CD14-positive monocyte (primary cell): ENCODE measurements around the gene OR51G2. TPM values are rescaled to one million over a fixed set of nuclear protein-coding genes. Genes with fewer than 3 reads are reported as not detected.
"Not testable (repeated sequence)": the region's sequence is repeated elsewhere in the genome, so short reads cannot be mapped to it uniquely, and the experiment has no call there.

Source experiments
- DNase-seq, 3 donors: peaks; one replicate each; pipeline ENCODE4 v3.0.0-alpha.2; 2011 to 2022
- H2AFZ ChIP-seq: 2 replicates; pipeline ENCODE4 v1.6.0; 2012; ENCODE audit warnings: mild to moderate bottlenecking, low read depth, low read length, inconsistent platforms; ENCODE audit not compliant: insufficient read depth, poor library complexity, severe bottlenecking
- H3K27ac ChIP-seq, 2 donors: 1 replicate in 1 of 2; 2 replicates in 1 of 2; pipeline ENCODE4 v1.5.1; 2012 to 2013; ENCODE audit warnings: low read length in 2 of 2, control low read depth in 1 of 2, inconsistent platforms in 1 of 2, low read depth in 1 of 2, mild to moderate bottlenecking in 1 of 2
- H3K27me3 ChIP-seq, 2 donors: one replicate each; pipeline versions ENCODE4 v1.6.0 to v1.6.1; 2011 to 2013; ENCODE audit warnings: low read length in 2 of 2; ENCODE audit not compliant: control insufficient read depth in 2 of 2, insufficient read depth in 2 of 2
- H3K36me3 ChIP-seq, 2 donors: replicated peaks in 1 of 2; 1 replicate in 1 of 2; 2 replicates in 1 of 2; pipeline versions ENCODE4 v1.5.1 to v1.6.1; 2012 to 2013; ENCODE audit warnings: low read length in 2 of 2, control low read depth in 1 of 2, inconsistent platforms in 1 of 2, mild to moderate bottlenecking in 1 of 2; ENCODE audit not compliant: insufficient read depth in 2 of 2, control insufficient read depth in 1 of 2
- H3K4me1 ChIP-seq, 2 donors: 1 replicate in 1 of 2; 2 replicates in 1 of 2; pipeline versions ENCODE4 v1.5.1 to v1.6.1; 2012 to 2013; ENCODE audit warnings: low read length in 2 of 2, control low read depth in 1 of 2, inconsistent platforms in 1 of 2, mild to moderate bottlenecking in 1 of 2, moderate library complexity in 1 of 2; ENCODE audit not compliant: insufficient read depth in 2 of 2, control insufficient read depth in 1 of 2
- H3K4me2 ChIP-seq: replicated peaks from 2 replicates; pipeline ENCODE3; 2012; ENCODE audit warnings: low read length, moderate library complexity, mild to moderate bottlenecking; ENCODE audit not compliant: poor library complexity, severe bottlenecking; ENCODE audit errors: extremely low read depth
- H3K4me3 ChIP-seq, 3 experiments: fragments of 200-600 bp in 1 of 3; sonication (generic) in 1 of 3; replicated peaks in 1 of 3; 1 replicate in 2 of 3; 2 replicates in 1 of 3; pipeline ENCODE4 v1.5.1; 2011 to 2013; ENCODE audit warnings: low read length in 3 of 3, mild to moderate bottlenecking in 3 of 3, control low read depth in 2 of 3, low read depth in 2 of 3, inconsistent platforms in 1 of 3, moderate library complexity in 1 of 3
- H3K79me2 ChIP-seq: 2 replicates; pipeline ENCODE4 v1.6.0; 2012; ENCODE audit warnings: mild to moderate bottlenecking, control low read depth, inconsistent platforms, low read length, moderate library complexity; ENCODE audit not compliant: insufficient read depth
- H3K9ac ChIP-seq: 2 replicates; pipeline ENCODE4 v1.6.0; 2017; ENCODE audit warnings: low read length, mild to moderate bottlenecking; ENCODE audit not compliant: insufficient read depth, poor library complexity, severe bottlenecking
- H3K9me3 ChIP-seq, 2 donors: replicated peaks in 1 of 2; 1 replicate in 1 of 2; 2 replicates in 1 of 2; pipeline versions ENCODE4 v1.5.1 to v1.6.1; 2012 to 2013; ENCODE audit warnings: low read length in 2 of 2, control low read depth in 1 of 2; ENCODE audit not compliant: control insufficient read depth in 1 of 2, insufficient read depth in 1 of 2
- H4K20me1 ChIP-seq: 2 replicates; pipeline ENCODE4 v1.6.0; 2012; ENCODE audit warnings: mild to moderate bottlenecking, low read length, control low read depth, moderate library complexity; ENCODE audit not compliant: insufficient read depth
- H3K27ac Mint-ChIP-seq, 7 donors: one replicate each; pipeline ENCODE4 v1.8.0; 2020; ENCODE audit warnings: mild to moderate bottlenecking in 7 of 7, mixed read lengths in 7 of 7, moderate library complexity in 6 of 7, inconsistent platforms in 2 of 7
- H3K27me3 Mint-ChIP-seq, 3 donors: one replicate each; pipeline ENCODE4 v1.8.0; 2021 to 2022; ENCODE audit warnings: low read depth in 3 of 3, mild to moderate bottlenecking in 3 of 3, mixed read lengths in 3 of 3, moderate library complexity in 3 of 3, inconsistent platforms in 1 of 3
- H3K36me3 Mint-ChIP-seq, 2 donors: one replicate each; pipeline ENCODE4 v1.8.0; 2020; ENCODE audit warnings: mixed read lengths in 2 of 2, inconsistent platforms in 1 of 2, mild to moderate bottlenecking in 1 of 2
- H3K4me1 Mint-ChIP-seq: one replicate; pipeline ENCODE4 v1.8.0; 2020; ENCODE audit warnings: mild to moderate bottlenecking, mixed read lengths
- H3K4me3 Mint-ChIP-seq, 2 donors: one replicate each; pipeline ENCODE4 v1.8.0; 2020; ENCODE audit warnings: mild to moderate bottlenecking in 2 of 2, mixed read lengths in 2 of 2, moderate library complexity in 1 of 2
- H3K9me3 Mint-ChIP-seq, 7 donors: one replicate each; pipeline ENCODE4 v1.8.0; 2020 to 2022; ENCODE audit warnings: mixed read lengths in 7 of 7, mild to moderate bottlenecking in 6 of 7, moderate library complexity in 6 of 7, inconsistent platforms in 2 of 7
- CTCF ChIP-seq: fragments of 200-600 bp; IDR thresholded peaks from one replicate; pipeline ENCODE4 v1.8.0; 2022; ENCODE audit warnings: antibody characterized with exemption, mild to moderate bottlenecking
- WGBS: methylation state at CpG from one replicate; pipeline ENCODE4 v1.1.5; 2013; ENCODE audit warnings: missing lambda C conversion rate; ENCODE audit not compliant: insufficient coverage; 5-methylcytosine and 5-hydroxymethylcytosine counted together
- intact Hi-C, 2 donors: fragments of 100-400 bp; cut with micrococcal nuclease; formaldehyde crosslinking; loops; one replicate each; pipeline versions ENCODE4 v1.15.0 to v1.15.1; 2023
- polyA plus RNA-seq, 3 donors: library from polyadenylated mRNA; depleted of rRNA in 1 of 3; unstranded in 2 of 3; stranded (reverse) in 1 of 3; fragments of 300-500 nt in 2 of 3; fragments of >200 nt in 1 of 3; fragmentation: Illumina TruSeq in 2 of 3; gene quantifications; 1 replicate in 2 of 3; 2 replicates in 1 of 3; pipeline ENCODE4 v1.2.3, GENCODE V29; 2012 to 2021

Gene OR51G2
- polyA plus RNA-seq, 3 donors = not detected

GRCh38 chr11:4960877-4961276 lies 41.7 kb upstream of the OR51G2 start:
- H3K9ac ChIP-seq = no peak overlapping the region
- no peaks in the 10 kb centered on the region for H4K20me1 ChIP-seq
- no peak for DNase-seq
- no peaks in the 10 kb centered on the region for H3K79me2 ChIP-seq
- no peaks in the 10 kb centered on the region for H3K36me3 ChIP-seq
- H3K4me3 ChIP-seq = no peak overlapping the region
- intact Hi-C loops = no loop called here
- no peak overlapping the region for H3K4me2 ChIP-seq
- H3K27ac ChIP-seq = no peak overlapping the region
- H3K9me3 ChIP-seq = no peaks in the 10 kb centered on the region
- no CpG with 5 or more reads among the region's 3 CpGs for WGBS
- Mint-ChIP-seq H3K4me1 (no peaks in the 10 kb centered on the region), H3K36me3 (no peaks in the 10 kb centered on the region), H3K27me3 (peaks cover 0 to 2% (median 0%) of the 10 kb centered on the region in 3 donors), H3K9me3 (peaks cover 0 to 4% (median 0%) of the 10 kb centered on the region in 7 donors), H3K4me3 (no peak overlapping the region), H3K27ac (no peak overlapping the region)
- no peaks in the 10 kb centered on the region for H3K4me1 ChIP-seq
- no peaks in the 10 kb centered on the region for H3K27me3 ChIP-seq
- TF ChIP-seq CTCF = no peak
- no peak overlapping the region for H2AFZ ChIP-seq

GRCh38 chr11:4957396-4957795 lies 38.2 kb upstream of the OR51G2 start:
- no peak overlapping the region for H3K4me3 Mint-ChIP-seq

GRCh38 chr11:4955613-4956012 lies 36.5 kb upstream of the OR51G2 start, which contains the start of gene OR51A2:
Gene OR51A2 (minus strand): TSS chr11:4955713. CDS start chr11:4955713, 0 bp downstream.
- H3K9me3 Mint-ChIP-seq, H3K4me2 ChIP-seq, H3K36me3 ChIP-seq, H3K4me3 ChIP-seq, H3K27ac Mint-ChIP-seq, H3K27me3 Mint-ChIP-seq, H3K36me3 Mint-ChIP-seq, H3K4me3 Mint-ChIP-seq, H3K27me3 ChIP-seq, H2AFZ ChIP-seq, H3K9me3 ChIP-seq, H3K4me1 Mint-ChIP-seq, H3K27ac ChIP-seq, intact Hi-C loops, H4K20me1 ChIP-seq, H3K79me2 ChIP-seq, DNase-seq, H3K9ac ChIP-seq, H3K4me1 ChIP-seq: not testable (repeated sequence)
- no CpG with 5 or more reads among the region's 2 CpGs for WGBS

More at GRCh38 chr11:4957396-4957795, 38.2 kb upstream of the OR51G2 start:
- H3K4me1 ChIP-seq = no peaks in the 10 kb centered on the region
- H3K9ac ChIP-seq = no peak overlapping the region
- H3K27me3 ChIP-seq = no peaks in the 10 kb centered on the region
- H3K4me1 Mint-ChIP-seq = no peaks in the 10 kb centered on the region
- DNase-seq = no peak
- H3K9me3 Mint-ChIP-seq = peaks cover 0 to 4% (median 0%) of the 10 kb centered on the region in 7 donors
- H3K36me3 ChIP-seq = no peaks in the 10 kb centered on the region
- intact Hi-C loops = no loop called here
- H4K20me1 ChIP-seq = no peaks in the 10 kb centered on the region
- H3K4me2 ChIP-seq = no peak overlapping the region
- H2AFZ ChIP-seq = no peak overlapping the region
- H3K4me3 ChIP-seq = no peak overlapping the region
- H3K9me3 ChIP-seq = no peaks in the 10 kb centered on the region
- no peak overlapping the region for H3K27ac ChIP-seq
- no peaks in the 10 kb centered on the region for H3K27me3 Mint-ChIP-seq
- no peaks in the 10 kb centered on the region for H3K36me3 Mint-ChIP-seq
- no peak overlapping the region for H3K27ac Mint-ChIP-seq
- no peak for TF ChIP-seq CTCF
- 100% methylated on average over 1 of the region's 4 CpGs for WGBS
- H3K79me2 ChIP-seq = no peaks in the 10 kb centered on the region
